ENCODE results near the gene SNIP1.
"Not testable (repeated sequence)": the region's sequence is repeated elsewhere in the genome, so short reads cannot be mapped to it uniquely, and the experiment has no call there.

SNIP1 gene

GRCh38 chr1:37537378-37537777 is 16.7 kb downstream of the SNIP1 start:
- TF ChIP-seq CTCF (IDR thresholded peaks at IDR 0.05; ENCODE audit: insufficient read depth, low read length, poor library complexity, severe bottlenecking): no peak
- peaks cover 10% of the 10 kb centered on the region for H3K36me3 ChIP-seq (ENCODE audit: control insufficient read depth, insufficient read depth, low read length)
- no peaks in the 10 kb centered on the region for H3K27me3 ChIP-seq (replicated peaks; ENCODE audit: control insufficient read depth, insufficient read depth, low read length)
- H3K4me3 ChIP-seq (replicated peaks; ENCODE audit: low read depth, low read length): no peak overlapping the region
- no peak for DNase-seq (ENCODE audit: extremely low read depth, insufficient read length)

- peaks cover 1% of the 10 kb centered on the region for H3K36me3 ChIP-seq (ENCODE audit: control insufficient read depth, insufficient read depth, low read length)
- no peaks in the 10 kb centered on the region for H3K27me3 ChIP-seq (replicated peaks; ENCODE audit: control insufficient read depth, insufficient read depth, low read length)
- no peak for TF ChIP-seq CTCF (IDR thresholded peaks at IDR 0.05; ENCODE audit: insufficient read depth, low read length, poor library complexity, severe bottlenecking)
- DNase-seq (ENCODE audit: extremely low read depth, insufficient read length): no peak
- no peak overlapping the region for H3K4me3 ChIP-seq (replicated peaks; ENCODE audit: low read depth, low read length)
These were observed 20.6 kb downstream of the SNIP1 start for GRCh38 chr1:37533317-37534093.

GRCh38 chr1:37532418-37533156 is 21.5 kb downstream of the SNIP1 start:
- not testable (repeated sequence) for H3K36me3 ChIP-seq (ENCODE audit: control insufficient read depth, insufficient read depth, low read length); H3K27me3 ChIP-seq (replicated peaks; ENCODE audit: control insufficient read depth, insufficient read depth, low read length); DNase-seq (ENCODE audit: extremely low read depth, insufficient read length); H3K4me3 ChIP-seq (replicated peaks; ENCODE audit: low read depth, low read length)

GRCh38 chr1:37529888-37530287 is 24.2 kb downstream of the SNIP1 start:
- not testable (repeated sequence) for H3K4me3 ChIP-seq (replicated peaks; ENCODE audit: low read depth, low read length); H3K27me3 ChIP-seq (replicated peaks; ENCODE audit: control insufficient read depth, insufficient read depth, low read length); DNase-seq (ENCODE audit: extremely low read depth, insufficient read length); H3K36me3 ChIP-seq (ENCODE audit: control insufficient read depth, insufficient read depth, low read length)

- H3K27me3 ChIP-seq (replicated peaks; ENCODE audit: control insufficient read depth, insufficient read depth, low read length): no peaks in the 10 kb centered on the region
- no peak for TF ChIP-seq CTCF (IDR thresholded peaks at IDR 0.05; ENCODE audit: insufficient read depth, low read length, poor library complexity, severe bottlenecking)
- H3K36me3 ChIP-seq (ENCODE audit: control insufficient read depth, insufficient read depth, low read length): no peaks in the 10 kb centered on the region
- H3K4me3 ChIP-seq (replicated peaks; ENCODE audit: low read depth, low read length): no peak overlapping the region
- DNase-seq (ENCODE audit: extremely low read depth, insufficient read length): no peak
These were observed 34.5 kb downstream of the SNIP1 start for GRCh38 chr1:37519613-37520012.

GRCh38 chr1:37518929-37519328 is 35.2 kb downstream of the SNIP1 start:
- not testable (repeated sequence) for DNase-seq (ENCODE audit: extremely low read depth, insufficient read length); H3K27me3 ChIP-seq (replicated peaks; ENCODE audit: control insufficient read depth, insufficient read depth, low read length); H3K4me3 ChIP-seq (replicated peaks; ENCODE audit: low read depth, low read length); H3K36me3 ChIP-seq (ENCODE audit: control insufficient read depth, insufficient read depth, low read length)

GRCh38 chr1:37518241-37518640 is 35.9 kb downstream of the SNIP1 start:
- not testable (repeated sequence) for H3K27me3 ChIP-seq (replicated peaks; ENCODE audit: control insufficient read depth, insufficient read depth, low read length); H3K36me3 ChIP-seq (ENCODE audit: control insufficient read depth, insufficient read depth, low read length); H3K4me3 ChIP-seq (replicated peaks; ENCODE audit: low read depth, low read length); DNase-seq (ENCODE audit: extremely low read depth, insufficient read length)
